Peyer's patch (tissue), 4 donors: ENCODE results near the gene DBNL.

Experiments used
- POLR2A ChIP-seq, 2 donors: fragments of 450-650 bp; IDR thresholded peaks; one replicate each; pipeline ENCODE4 v1.5.1; 2017; ENCODE audit warnings: antibody characterized with exemption in 2 of 2, mild to moderate bottlenecking in 2 of 2, moderate library complexity in 2 of 2
- TF ChIP-seq, protein P1 (sequence below), 6 experiments: fragments of 450-650 bp in 4 of 6; fragments of 200-600 bp in 2 of 6; sonication (generic) in 1 of 6; IDR thresholded peaks; one replicate each; pipeline ENCODE4 v1.5.1; 2017 to 2019; ENCODE audit warnings: antibody characterized with exemption in 6 of 6, mild to moderate bottlenecking in 3 of 6, moderate library complexity in 1 of 6

- no peak for TF ChIP-seq POLR2A (IDR thresholded peaks at IDR 0.05)
- TF ChIP-seq, protein P1, sequence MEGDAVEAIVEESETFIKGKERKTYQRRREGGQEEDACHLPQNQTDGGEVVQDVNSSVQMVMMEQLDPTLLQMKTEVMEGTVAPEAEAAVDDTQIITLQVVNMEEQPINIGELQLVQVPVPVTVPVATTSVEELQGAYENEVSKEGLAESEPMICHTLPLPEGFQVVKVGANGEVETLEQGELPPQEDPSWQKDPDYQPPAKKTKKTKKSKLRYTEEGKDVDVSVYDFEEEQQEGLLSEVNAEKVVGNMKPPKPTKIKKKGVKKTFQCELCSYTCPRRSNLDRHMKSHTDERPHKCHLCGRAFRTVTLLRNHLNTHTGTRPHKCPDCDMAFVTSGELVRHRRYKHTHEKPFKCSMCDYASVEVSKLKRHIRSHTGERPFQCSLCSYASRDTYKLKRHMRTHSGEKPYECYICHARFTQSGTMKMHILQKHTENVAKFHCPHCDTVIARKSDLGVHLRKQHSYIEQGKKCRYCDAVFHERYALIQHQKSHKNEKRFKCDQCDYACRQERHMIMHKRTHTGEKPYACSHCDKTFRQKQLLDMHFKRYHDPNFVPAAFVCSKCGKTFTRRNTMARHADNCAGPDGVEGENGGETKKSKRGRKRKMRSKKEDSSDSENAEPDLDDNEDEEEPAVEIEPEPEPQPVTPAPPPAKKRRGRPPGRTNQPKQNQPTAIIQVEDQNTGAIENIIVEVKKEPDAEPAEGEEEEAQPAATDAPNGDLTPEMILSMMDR (IDR thresholded peaks at IDR 0.05) = peak in 1 of 6 experiments; percentile 12
Observed at GRCh38 chr7:44076101-44076895, 31.8 kb downstream of the DBNL start.
